ENCODE measurements around the gene NT5C3A.
A peak's percentile ranks its signal among the peaks of the same experiment; 100 is the strongest.

The NT5C3A gene

GRCh38 chr7:33075818-33076518 is 13.4 kb upstream of the NT5C3A start:
- DNase-seq: no peak

GRCh38 chr7:33073243-33073642 is 10.7 kb upstream of the NT5C3A start:
- DNase-seq: no peak

DNA sequence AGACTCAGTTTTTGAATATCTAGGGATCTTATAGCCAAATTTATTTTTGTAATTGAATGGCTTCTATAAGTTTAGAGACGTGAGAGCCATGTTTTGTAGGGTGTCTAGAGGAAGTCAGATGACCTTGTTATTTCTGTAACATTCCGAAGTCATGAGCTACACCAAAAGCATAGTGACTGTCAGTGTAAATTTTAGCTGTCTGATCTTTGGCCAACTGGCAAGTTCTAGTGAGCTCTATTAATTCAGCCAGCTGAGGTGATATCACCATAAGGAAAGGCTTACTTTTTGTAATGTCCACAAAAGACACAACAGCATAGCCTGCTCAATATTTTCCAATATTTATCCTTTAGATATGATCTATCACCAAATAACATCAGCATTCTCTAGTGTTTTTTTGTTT is 9.9 kb upstream of the NT5C3A start:
- DNase-seq: no peak

DNA sequence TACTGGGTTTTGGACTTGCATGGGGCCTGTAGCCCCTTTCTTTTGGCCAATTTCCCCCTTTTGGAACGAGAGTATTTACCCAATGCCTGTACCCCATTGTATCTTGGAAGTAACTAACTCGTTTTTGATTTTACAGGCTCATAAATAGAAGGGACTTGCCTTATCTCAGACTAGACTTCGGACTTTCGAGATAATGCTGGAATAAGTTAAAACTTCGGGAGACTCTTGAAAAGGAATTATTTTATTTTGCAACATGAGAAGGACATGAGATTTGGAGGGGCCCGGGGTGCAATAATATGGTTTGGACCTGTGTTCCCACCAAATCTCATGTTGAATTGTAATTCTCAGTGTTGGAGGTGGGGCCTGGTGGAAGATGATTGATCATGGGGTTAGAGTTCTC is 8.3 kb upstream of the NT5C3A start:
- no peak for DNase-seq

GRCh38 chr7:33070277-33070676 is 7.7 kb upstream of the NT5C3A start:
- no peak for DNase-seq

DNA sequence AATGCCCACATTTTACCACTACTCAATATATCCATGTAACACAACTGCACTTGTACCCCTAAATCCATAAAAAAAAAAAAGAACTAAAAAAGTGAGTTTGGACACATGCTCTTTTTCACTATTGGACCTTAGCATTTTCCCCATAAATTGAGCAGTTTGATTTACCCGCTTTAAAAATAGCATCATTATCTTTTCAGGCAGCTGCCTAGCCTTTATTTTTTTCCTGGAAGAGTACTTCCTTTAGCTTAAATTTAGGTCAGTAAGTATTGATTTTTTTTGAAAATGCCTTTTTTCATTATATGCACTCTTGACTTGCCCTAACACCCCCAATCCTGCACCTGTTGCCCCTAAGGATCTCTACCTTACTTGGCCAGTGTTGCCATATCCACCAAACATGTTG is 5.3 kb upstream of the NT5C3A start:
- DNase-seq: no peak

DNA sequence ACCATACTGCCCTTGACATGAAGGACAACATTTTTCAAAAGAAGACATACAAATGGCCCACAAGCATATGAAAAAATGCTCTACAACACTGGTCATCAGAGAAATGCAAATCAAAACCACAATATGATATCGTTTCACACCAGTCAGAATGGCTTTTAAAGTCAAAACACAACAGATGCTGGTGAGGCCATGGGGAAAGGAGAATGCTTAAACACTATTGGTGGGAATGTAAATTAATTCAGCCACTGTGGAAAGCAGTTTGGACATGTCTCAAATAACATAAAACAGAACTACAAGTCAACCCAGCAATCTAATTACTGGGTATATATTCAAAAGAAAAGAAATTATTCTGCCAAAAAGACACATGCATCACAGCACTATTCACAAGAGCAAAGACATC is 4.2 kb upstream of the NT5C3A start:
- DNase-seq: no peak

DNA sequence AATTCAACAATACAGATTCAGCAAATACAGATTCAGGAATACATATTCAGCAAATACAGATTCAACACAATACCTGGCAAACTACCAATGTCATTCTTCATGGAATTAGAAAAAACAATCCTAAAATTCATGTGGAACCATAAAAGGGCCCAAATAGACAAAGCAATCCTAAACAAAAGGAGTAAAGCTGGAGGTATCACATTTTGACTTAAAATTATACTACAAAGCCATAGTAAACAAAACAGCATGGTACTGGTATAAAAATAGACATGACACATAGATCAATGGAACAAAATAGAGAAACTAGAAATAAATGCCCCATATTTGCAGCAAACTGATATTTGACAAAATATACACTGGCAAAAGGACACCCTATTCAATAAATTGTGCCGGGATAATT is 3.4 kb upstream of the NT5C3A start:
- DNase-seq: no peak

DNA sequence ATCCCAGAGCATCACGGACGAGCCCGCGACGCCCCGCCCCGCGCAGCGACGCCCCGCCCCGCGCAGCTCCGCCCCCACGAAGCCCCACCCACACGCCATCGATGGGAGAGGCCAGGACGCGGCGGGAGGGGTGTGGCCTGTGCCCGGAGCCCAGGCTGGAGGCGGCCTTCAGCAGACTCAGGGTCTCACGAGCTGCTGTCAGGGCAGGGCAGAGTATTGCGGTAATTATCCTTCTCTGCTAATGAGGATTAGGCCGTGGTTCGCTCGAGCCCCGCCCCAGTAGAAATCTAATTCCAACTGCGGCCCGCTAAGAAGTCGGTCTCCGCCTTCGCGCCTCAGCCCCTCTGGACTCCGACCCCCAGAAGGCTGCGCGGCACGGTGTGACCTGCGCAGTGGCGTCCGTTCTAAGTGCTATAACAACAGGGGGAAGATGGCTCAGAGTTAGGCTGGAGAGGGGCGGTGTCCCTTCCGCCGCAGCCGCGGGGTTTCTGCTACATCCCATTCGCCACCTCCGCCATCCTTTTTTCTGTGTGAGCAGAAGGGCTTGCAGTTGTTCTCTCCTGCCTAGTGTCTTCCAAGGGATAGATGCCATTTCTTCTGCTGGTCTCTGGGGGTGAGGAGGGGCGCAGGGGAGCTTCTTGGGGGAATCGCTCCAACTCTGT is 337 bp upstream of the NT5C3A start:
- DNase-seq: peak; percentile 89 to 90

- DNase-seq: peak; percentile 4 to 19
Observed at GRCh38 chr7:33061282-33061937, 1.2 kb downstream of the NT5C3A start.

- DNase-seq: no peak
Observed at GRCh38 chr7:33059635-33060034, 2.9 kb downstream of the NT5C3A start.

GRCh38 chr7:33055158-33055557 is 7.4 kb downstream of the NT5C3A start:
- DNase-seq: no peak

- peak; percentile 54 to 64 for DNase-seq
Observed at GRCh38 chr7:33054261-33054964, 8.2 kb downstream of the NT5C3A start.

- DNase-seq: no peak
Observed at GRCh38 chr7:33053721-33054120, 8.9 kb downstream of the NT5C3A start.

GRCh38 chr7:33050535-33051318 is 11.8 kb downstream of the NT5C3A start:
- DNase-seq: peak; percentile 90 to 93

DNA sequence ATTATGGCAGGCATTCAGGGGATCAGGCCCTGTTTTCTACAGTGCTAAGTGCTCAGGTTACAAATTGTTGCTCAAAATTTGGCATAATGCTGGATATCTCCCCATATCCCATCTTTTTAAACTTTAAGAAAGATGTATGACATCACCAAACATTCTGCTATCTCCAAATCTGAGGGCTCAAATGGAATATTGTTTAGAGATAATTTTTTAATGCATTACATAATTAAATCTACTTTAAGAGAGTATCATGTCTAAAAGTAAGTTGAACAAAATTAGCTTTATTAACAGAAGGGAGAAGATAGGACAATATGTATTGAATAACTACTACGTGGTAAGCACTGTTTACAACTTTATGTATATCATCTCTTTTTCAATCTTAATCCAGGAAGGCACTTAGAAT is 13.9 kb downstream of the NT5C3A start:
- DNase-seq: no peak

DNA sequence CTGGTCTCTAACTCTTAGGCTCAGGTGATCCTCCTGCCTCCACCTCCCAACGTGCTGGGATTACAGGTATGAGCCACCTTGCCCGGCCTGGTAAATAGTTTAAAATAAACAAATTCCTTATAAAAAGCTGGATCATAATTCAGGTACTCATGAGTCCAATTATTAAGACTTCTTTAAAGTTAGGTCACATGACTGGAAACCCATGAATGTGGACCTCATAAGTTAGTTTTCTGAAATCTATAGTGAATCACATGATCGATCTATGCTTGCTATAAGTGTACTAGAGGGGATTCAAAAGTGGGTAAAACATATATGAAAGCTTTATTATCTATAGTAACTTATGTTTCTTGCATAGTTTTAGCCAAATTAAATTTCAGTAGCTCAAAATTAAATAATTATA is 14.3 kb downstream of the NT5C3A start:
- DNase-seq: no peak

DNA sequence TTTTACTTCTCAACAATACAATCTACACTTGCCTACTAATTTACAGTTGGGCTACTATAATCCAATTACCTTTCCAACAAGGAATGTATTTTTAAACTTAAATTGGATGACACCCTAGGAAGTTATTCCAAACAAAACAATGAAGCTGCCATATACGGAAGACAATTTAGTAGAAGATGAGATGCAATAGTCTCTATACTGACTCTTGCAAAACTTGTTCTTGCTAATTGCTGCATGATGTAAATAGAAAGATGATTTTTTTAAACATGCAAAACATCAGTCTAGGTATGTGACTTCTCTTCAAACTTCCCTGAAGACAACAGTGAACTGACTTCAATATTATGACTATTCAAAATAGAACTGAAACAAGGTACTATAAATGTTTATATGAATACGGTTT is 17.6 kb downstream of the NT5C3A start:
- DNase-seq: no peak

DNA sequence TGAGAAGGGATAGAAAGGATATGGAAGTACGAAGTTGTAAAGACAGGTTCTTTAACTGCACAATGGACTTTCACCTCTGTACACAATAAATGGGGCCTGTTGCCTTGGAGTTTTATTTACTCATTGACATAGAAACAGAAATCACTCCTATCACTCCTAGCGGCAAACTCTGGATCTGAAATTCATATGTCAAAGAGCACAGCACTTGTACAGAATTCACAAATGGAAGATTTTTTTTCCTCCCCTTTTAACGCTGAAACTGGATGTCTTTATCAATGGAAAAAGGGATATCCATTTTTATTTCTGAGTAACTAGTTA is 18.2 kb downstream of the NT5C3A start:
- no peak for DNase-seq

DNA sequence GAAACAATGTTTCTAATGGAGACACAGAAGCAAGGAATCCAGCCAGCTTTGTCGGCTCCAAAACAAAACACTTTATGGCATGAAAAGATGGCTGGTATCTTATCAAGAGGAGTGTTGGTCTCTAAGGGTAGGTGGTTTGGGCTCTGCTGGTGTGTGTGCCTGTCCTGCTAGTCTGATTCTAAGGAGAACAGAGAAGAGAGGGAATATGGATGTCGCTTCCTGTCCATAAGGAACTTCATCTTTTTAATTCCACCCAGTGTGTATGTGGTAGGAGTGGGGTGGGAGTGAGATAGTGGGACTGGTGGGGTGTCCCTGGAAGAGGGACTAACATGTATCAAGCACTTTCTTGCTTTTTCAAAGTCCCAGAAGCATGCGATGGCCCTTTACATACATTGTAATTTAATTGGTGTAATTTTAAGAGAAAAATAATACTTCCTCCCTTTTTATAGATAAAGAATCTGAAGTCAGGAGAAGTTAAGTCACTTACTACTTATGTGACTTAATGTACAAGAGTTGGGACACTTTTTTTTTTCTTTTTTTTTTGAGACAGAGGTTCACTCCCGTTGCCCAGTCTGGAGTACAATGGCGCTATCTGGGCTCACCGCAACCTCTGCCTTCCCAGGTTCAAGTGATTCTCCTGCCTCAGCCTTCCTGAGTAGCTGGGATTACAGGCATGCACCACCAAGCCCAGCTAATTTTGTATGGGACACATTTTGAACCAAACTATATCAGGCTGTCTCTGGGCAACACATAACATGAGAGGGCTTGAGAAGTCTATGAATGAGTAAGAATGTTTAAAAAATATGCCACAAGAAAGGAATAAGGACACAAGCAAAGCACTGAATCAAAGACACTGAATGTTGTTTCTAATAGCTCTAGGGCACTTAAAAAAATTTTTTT is 18.8 kb downstream of the NT5C3A start:
- DNase-seq: no peak

GRCh38 chr7:33041631-33042428 is 20.7 kb downstream of the NT5C3A start:
- DNase-seq: no peak
